GM10847 (cell line): ENCODE measurements around the gene CNKSR3.

Experiments used
- POLR2A ChIP-seq: IDR thresholded peaks from 2 replicates; pipeline ENCODE4 v1.6.1; 2011; ENCODE audit not compliant: insufficient read length; ENCODE audit errors: extremely low read depth

The CNKSR3 gene

GRCh38 chr6:154356690-154357089 lies 153.8 kb downstream of the CNKSR3 start, which contains the start of gene IPCEF1:
Gene IPCEF1 (minus strand): TSS chr6:154356803. CDS start chr6:154265947, 90,856 bp downstream.
- TF ChIP-seq POLR2A = no peak

GRCh38 chr6:154356113-154356512 lies 154.4 kb downstream of the CNKSR3 start:
- no peak for TF ChIP-seq POLR2A

- no peak for TF ChIP-seq POLR2A
These were observed 156.2 kb downstream of the CNKSR3 start for GRCh38 chr6:154354265-154354777.

GRCh38 chr6:154353626-154354025 lies 156.9 kb downstream of the CNKSR3 start:
- TF ChIP-seq POLR2A = no peak

- no peak for TF ChIP-seq POLR2A
These were observed 157.4 kb downstream of the CNKSR3 start for GRCh38 chr6:154352898-154353585.

GRCh38 chr6:154350293-154350692 lies 160.2 kb downstream of the CNKSR3 start:
- TF ChIP-seq POLR2A = no peak

GRCh38 chr6:154347981-154348380 lies 162.5 kb downstream of the CNKSR3 start:
- TF ChIP-seq POLR2A = no peak

- no peak for TF ChIP-seq POLR2A
These were observed 164.7 kb downstream of the CNKSR3 start for GRCh38 chr6:154345811-154346210.

- no peak for TF ChIP-seq POLR2A
These were observed 166.8 kb downstream of the CNKSR3 start for GRCh38 chr6:154343473-154344308.

- no peak for TF ChIP-seq POLR2A
These were observed 168.6 kb downstream of the CNKSR3 start for GRCh38 chr6:154341871-154342270.

GRCh38 chr6:154341336-154341735 lies 169.1 kb downstream of the CNKSR3 start:
- no peak for TF ChIP-seq POLR2A
